Smooth muscle cell (in vitro differentiated cells): ENCODE results near the gene DOK7. TPM values are rescaled to one million over a fixed set of nuclear protein-coding genes. Genes with fewer than 3 reads are reported as not detected.

Experiments
- DNase-seq: peaks from one replicate; lab custom pipeline; 2025; ENCODE audit not compliant: unreplicated experiment; lab: John Stamatoyannopoulos, UW
- H2AFZ ChIP-seq: fragments of 200-600 bp; sonication (generic); 2 replicates; pipeline ENCODE4 v1.6.0; 2016; ENCODE audit warnings: antibody characterized with exemption, low read depth, mild to moderate bottlenecking
- H3F3A ChIP-seq: fragments of 200-600 bp; sonication (generic); 2 replicates; pipeline ENCODE4 v1.6.0; 2017; ENCODE audit warnings: antibody characterized with exemption, low read depth
- H3K27ac ChIP-seq: fragments of 200-600 bp; sonication (generic); 2 replicates; pipeline ENCODE4 v1.5.1; 2016; ENCODE audit warnings: low read depth, mild to moderate bottlenecking
- H3K27me3 ChIP-seq: fragments of 200-600 bp; sonication (generic); 2 replicates; pipeline ENCODE4 v1.6.1; 2016; ENCODE audit warnings: low read depth, mild to moderate bottlenecking
- H3K36me3 ChIP-seq: fragments of 200-600 bp; sonication (generic); 2 replicates; pipeline ENCODE4 v1.5.1; 2016; ENCODE audit warnings: low read depth
- H3K4me1 ChIP-seq: fragments of 200-600 bp; sonication (generic); 2 replicates; pipeline ENCODE4 v1.5.1; 2016; ENCODE audit warnings: low read depth
- H3K4me2 ChIP-seq: fragments of 200-600 bp; sonication (generic); 2 replicates; pipeline ENCODE4 v1.6.0; 2016; ENCODE audit warnings: mild to moderate bottlenecking
- H3K4me3 ChIP-seq: fragments of 200-600 bp; sonication (generic); 2 replicates; pipeline ENCODE4 v1.5.1; 2016; ENCODE audit warnings: mild to moderate bottlenecking
- H3K79me2 ChIP-seq: fragments of 200-600 bp; sonication (generic); 2 replicates; pipeline ENCODE4 v1.6.0; 2016; ENCODE audit warnings: low read depth, mild to moderate bottlenecking
- H3K9ac ChIP-seq: fragments of 200-600 bp; sonication (generic); 2 replicates; pipeline ENCODE4 v1.6.0; 2016; ENCODE audit warnings: low read depth
- H3K9me3 ChIP-seq: fragments of 200-600 bp; sonication (generic); replicated peaks from 2 replicates; pipeline ENCODE4 v1.5.1; 2016; ENCODE audit warnings: low read depth
- H4K20me1 ChIP-seq: fragments of 200-600 bp; sonication (generic); 2 replicates; pipeline ENCODE4 v1.6.0; 2016; ENCODE audit warnings: low read depth
- CTCF ChIP-seq: fragments of 200-600 bp; sonication (generic); IDR thresholded peaks from 2 replicates; pipeline ENCODE4 v1.5.1; 2017; ENCODE audit warnings: borderline replicate concordance, mild to moderate bottlenecking, antibody characterized with exemption; ENCODE audit not compliant: insufficient read depth, poor library complexity, severe bottlenecking
- WGBS: methylation state at CpG from one replicate; pipeline ENCODE4 v1.1.7; 2016; ENCODE audit warnings: low lambda C conversion rate; 5-methylcytosine and 5-hydroxymethylcytosine counted together
- polyA plus RNA-seq: library from polyadenylated mRNA; unstranded; fragments of >200 nt; fragmentation: Nextera tagmentation; extraction: Ambion mirVana; gene quantifications from 2 replicates; pipeline ENCODE4 v1.2.1, GENCODE V29; 2016
- total RNA-seq: library from RNA; depleted of rRNA; stranded (reverse); fragments of >200 nt; gene quantifications from 2 replicates; pipeline ENCODE4 v1.2.3, GENCODE V29; 2014

Gene DOK7
- total and polyA plus RNA-seq, 2 experiments from 2014 or later: not detected

- H3K36me3 ChIP-seq: no peaks in the 10 kb centered on the region
- DNase-seq: no peak
- TF ChIP-seq CTCF: no peak
- no peaks in the 10 kb centered on the region for H3F3A ChIP-seq
- H3K4me1 ChIP-seq: no peaks in the 10 kb centered on the region
- no peaks in the 10 kb centered on the region for H3K27me3 ChIP-seq
- no peak overlapping the region for H3K4me2 ChIP-seq
- H2AFZ ChIP-seq: no peak overlapping the region
- 95% methylated on average over 14 of the region's 16 CpGs for WGBS
- H3K9ac ChIP-seq: no peak overlapping the region
- H3K79me2 ChIP-seq: no peaks in the 10 kb centered on the region
- H3K9me3 ChIP-seq: no peaks in the 10 kb centered on the region
- H3K4me3 ChIP-seq: no peak overlapping the region
- no peak overlapping the region for H3K27ac ChIP-seq
- no peaks in the 10 kb centered on the region for H4K20me1 ChIP-seq
Measured at GRCh38 chr4:3439391-3439790, 23.7 kb upstream of the DOK7 start.

GRCh38 chr4:3440011-3440410 is 23.1 kb upstream of the DOK7 start:
- 87% methylated on average over 7 of the region's 7 CpGs for WGBS
- no peak for TF ChIP-seq CTCF
- H2AFZ ChIP-seq: no peak overlapping the region
- H3F3A ChIP-seq: no peaks in the 10 kb centered on the region
- H3K9ac ChIP-seq: no peak overlapping the region
- H3K36me3 ChIP-seq: no peaks in the 10 kb centered on the region
- H3K27ac ChIP-seq: no peak overlapping the region
- no peak overlapping the region for H3K4me3 ChIP-seq
- H3K4me1 ChIP-seq: no peaks in the 10 kb centered on the region
- H3K9me3 ChIP-seq: no peaks in the 10 kb centered on the region
- no peaks in the 10 kb centered on the region for H3K27me3 ChIP-seq
- no peak overlapping the region for H3K4me2 ChIP-seq
- DNase-seq: no peak
- H3K79me2 ChIP-seq: no peaks in the 10 kb centered on the region
- no peaks in the 10 kb centered on the region for H4K20me1 ChIP-seq

GRCh38 chr4:3440979-3441500 is 22.1 kb upstream of the DOK7 start:
- no peak for TF ChIP-seq CTCF
- H3K36me3 ChIP-seq: no peaks in the 10 kb centered on the region
- WGBS: 81% methylated on average over 13 of the region's 15 CpGs

GRCh38 chr4:3441501-3442459 is 21.3 kb upstream of the DOK7 start, which contains the start of gene HGFAC:
Gene HGFAC (plus strand): TSS chr4:3441968. CDS start chr4:3442002, 34 bp downstream.
- WGBS: 92% methylated on average over 17 of the region's 27 CpGs
- H3K9ac ChIP-seq: no peak within 1 kb of the TSS
- H3K79me2 ChIP-seq: no peaks in the 10 kb centered on the region
- no peak within 1 kb of the TSS for H2AFZ ChIP-seq
- H3K9me3 ChIP-seq: no peaks in the 10 kb centered on the region
- H3K36me3 ChIP-seq: no peaks in the 10 kb centered on the region
- no peak within 1 kb of the TSS for H3K27ac ChIP-seq
- no peaks in the 10 kb centered on the region for H3K4me1 ChIP-seq
- no peaks in the 10 kb centered on the region for H3F3A ChIP-seq
- DNase-seq: no peak
- no peak within 1 kb of the TSS for H3K4me3 ChIP-seq
- no peaks in the 10 kb centered on the region for H3K27me3 ChIP-seq
- no peak for TF ChIP-seq CTCF
- no peaks in the 10 kb centered on the region for H4K20me1 ChIP-seq
- H3K4me2 ChIP-seq: no peak within 1 kb of the TSS

More at GRCh38 chr4:3440979-3441500, 22.1 kb upstream of the DOK7 start:
- Histone ChIP-seq H3K9ac (no peak overlapping the region), H3K27me3 (no peaks in the 10 kb centered on the region), H3K4me1 (no peaks in the 10 kb centered on the region), H3K4me2 (no peak overlapping the region), H4K20me1 (no peaks in the 10 kb centered on the region), H3K9me3 (no peaks in the 10 kb centered on the region), H3K79me2 (no peaks in the 10 kb centered on the region), H3K4me3 (no peak overlapping the region), H3K27ac (no peak overlapping the region), H3F3A (no peaks in the 10 kb centered on the region), H2AFZ (no peak overlapping the region)
- DNase-seq: no peak
